GM18508 (cell line): ENCODE results near the gene CEACAM18.
"Not testable (repeated sequence)": the region's sequence is repeated elsewhere in the genome, so short reads cannot be mapped to it uniquely, and the experiment has no call there.

ENCODE experiments used
- ATAC-seq: cut with Tn5 transposase; IDR thresholded peaks from one replicate; pipeline ENCODE4 v1.9.1; 2021; ENCODE audit warnings: moderate number of reproducible peaks; ENCODE audit not compliant: insufficient read depth, unreplicated experiment

Gene CEACAM18

GRCh38 chr19:51489113-51489512 is 10.8 kb downstream of the CEACAM18 start:
- no peak for ATAC-seq

GRCh38 chr19:51490676-51491075 is 12.3 kb downstream of the CEACAM18 start:
- ATAC-seq = no peak

- no peak for ATAC-seq
Observed at GRCh38 chr19:51491586-51491985, 13.2 kb downstream of the CEACAM18 start.

- no peak for ATAC-seq
Observed at GRCh38 chr19:51493776-51494175, 15.4 kb downstream of the CEACAM18 start.

GRCh38 chr19:51497666-51498065 is 19.3 kb downstream of the CEACAM18 start:
- ATAC-seq = no peak

- not testable (repeated sequence) for ATAC-seq
Observed at GRCh38 chr19:51500931-51501330, 22.6 kb downstream of the CEACAM18 start.

- ATAC-seq = no peak
Observed at GRCh38 chr19:51501594-51502263, 23.4 kb downstream of the CEACAM18 start, which contains the start of gene SIGLEC12. TSS of gene SIGLEC12 (minus strand) at chr19:51501800. CDS start at chr19:51501733, 67 bp downstream.

GRCh38 chr19:51503286-51503817 is 25.0 kb downstream of the CEACAM18 start:
- no peak for ATAC-seq

GRCh38 chr19:51503896-51504295 is 25.6 kb downstream of the CEACAM18 start:
- ATAC-seq = no peak

GRCh38 chr19:51505904-51506303 is 27.6 kb downstream of the CEACAM18 start:
- ATAC-seq = no peak

GRCh38 chr19:51507192-51507591 is 28.9 kb downstream of the CEACAM18 start:
- no peak for ATAC-seq

- ATAC-seq = no peak
Observed at GRCh38 chr19:51507640-51508058, 29.3 kb downstream of the CEACAM18 start.

- no peak for ATAC-seq
Observed at GRCh38 chr19:51508059-51508733, 29.9 kb downstream of the CEACAM18 start.

- no peak for ATAC-seq
Observed at GRCh38 chr19:51509823-51510660, 31.7 kb downstream of the CEACAM18 start.

GRCh38 chr19:51511353-51511752 is 33.0 kb downstream of the CEACAM18 start:
- ATAC-seq = no peak

GRCh38 chr19:51513968-51514367 is 35.6 kb downstream of the CEACAM18 start:
- no peak for ATAC-seq

GRCh38 chr19:51514866-51515481 is 36.6 kb downstream of the CEACAM18 start:
- ATAC-seq = no peak

- no peak for ATAC-seq
Observed at GRCh38 chr19:51520728-51521127, 42.4 kb downstream of the CEACAM18 start.

- no peak for ATAC-seq
Observed at GRCh38 chr19:51521357-51521756, 43.0 kb downstream of the CEACAM18 start.

- no peak for ATAC-seq
Observed at GRCh38 chr19:51521781-51522180, 43.4 kb downstream of the CEACAM18 start.
